Small intestine (tissue), 7 donors: ENCODE data around the gene PLCH2. TPM values are rescaled to one million over a fixed set of nuclear protein-coding genes. Genes with fewer than 3 reads are reported as not detected.
A peak's percentile ranks its signal among the peaks of the same experiment; 100 is the strongest.

ENCODE experiments used
- DNase-seq, 2 donors: peaks; one replicate each; pipeline versions ENCODE4 v3.0.0 to v3.0.0-alpha.2; 2013
- FAIRE-seq: peaks from 2 replicates; lab custom pipeline; 2012; peaks lifted over from hg19 to GRCh38; lab: Jason Lieb, UNC
- H3K27ac ChIP-seq, 3 donors: one replicate each; pipeline ENCODE4 v1.5.1; 2013; ENCODE audit warnings: low read length in 2 of 3, mild to moderate bottlenecking in 2 of 3, control low read depth in 1 of 3, inconsistent platforms in 1 of 3, low read depth in 1 of 3, moderate library complexity in 1 of 3
- H3K27me3 ChIP-seq, 3 donors: one replicate each; pipeline ENCODE4 v1.6.1; 2013; ENCODE audit warnings: low read length in 3 of 3, inconsistent platforms in 1 of 3; ENCODE audit not compliant: control insufficient read depth in 3 of 3, insufficient read depth in 3 of 3
- H3K36me3 ChIP-seq, 3 donors: one replicate each; pipeline ENCODE4 v1.6.1; 2013; ENCODE audit warnings: low read length in 3 of 3, inconsistent platforms in 1 of 3, low read depth in 1 of 3, mild to moderate bottlenecking in 1 of 3, moderate library complexity in 1 of 3; ENCODE audit not compliant: control insufficient read depth in 3 of 3, insufficient read depth in 2 of 3
- H3K4me1 ChIP-seq, 3 donors: one replicate each; pipeline ENCODE4 v1.6.1; 2013; ENCODE audit warnings: low read length in 2 of 3, inconsistent platforms in 1 of 3, low read depth in 1 of 3, mild to moderate bottlenecking in 1 of 3, moderate library complexity in 1 of 3; ENCODE audit not compliant: control insufficient read depth in 3 of 3, insufficient read depth in 2 of 3
- H3K4me3 ChIP-seq, 3 donors: one replicate each; pipeline ENCODE4 v1.5.1; 2013; ENCODE audit warnings: low read length in 3 of 3, control low read depth in 1 of 3, inconsistent platforms in 1 of 3, low read depth in 1 of 3, mild to moderate bottlenecking in 1 of 3, moderate library complexity in 1 of 3
- H3K9me3 ChIP-seq, 2 donors: one replicate each; pipeline ENCODE4 v1.6.1; 2013; ENCODE audit warnings: low read depth in 1 of 2, low read length in 1 of 2; ENCODE audit not compliant: control insufficient read depth in 2 of 2, insufficient read depth in 1 of 2
- WGBS, 3 donors: extraction: QIAGEN DNeasy Blood & Tissue Kit; methylation state at CpG; one replicate each; pipeline ENCODE4 v1.1.7; 2013; 5-methylcytosine and 5-hydroxymethylcytosine counted together
- polyA plus RNA-seq, 4 donors: library from polyadenylated mRNA; stranded (reverse) in 3 of 4; unstranded in 1 of 4; fragments of 200-250 nt in 3 of 4; fragments of 120-200 nt in 1 of 4; gene quantifications; one replicate each; pipeline versions ENCODE4 v1.2.1 to v1.2.3, GENCODE V29; 2013
- donor health status: healthy with polysubstance abuse.
- donor health status: control.
- donor health status: control.
- donor health status: Bipolar disorder and iron deficiency.
- donor health status: healthy.

The PLCH2 gene
- polyA plus RNA-seq, 4 donors, result 0.22 to 7.1 (median 1.1) TPM

- FAIRE-seq, result no peak
- Histone ChIP-seq H3K9me3 (no peaks in the 10 kb centered on the region), H3K36me3 (peaks cover 0 to 32% (median 0%) of the 10 kb centered on the region in 3 donors), H3K27ac (peak within 1 kb of the TSS in 2 of 3 donors; percentile 58 to 85), H3K27me3 (peaks cover 0 to 29% (median 2%) of the 10 kb centered on the region in 3 donors), H3K4me1 (peaks cover 11 to 49% (median 20%) of the 10 kb centered on the region in 3 donors), H3K4me3 (peak within 1 kb of the TSS; percentile 77 to 91 (median 80))
- peak; percentile 93 to 96 for DNase-seq
- whole genome bisulfite sequencing, 3 donors, result 0 to 1% (median 1%) methylated on average over 73 to 107 of the region's 107 CpGs
Observed at GRCh38 chr1:2525920-2526823, 50.1 kb downstream of the PLCH2 start, which contains the start of gene PANK4. Gene PANK4, minus strand, starts transcription at chr1:2526596. Its CDS starts 9 bp downstream, at chr1:2526587.

GRCh38 chr1:2526824-2527555, 50.9 kb downstream of the PLCH2 start:
- H3K27ac ChIP-seq, result peak overlapping the region in 1 of 3 donors; percentile 26
- H3K9me3 ChIP-seq, result no peaks in the 10 kb centered on the region
- DNase-seq, result no peak
- peak overlapping the region; percentile 50 to 77 (median 72) for H3K4me3 ChIP-seq
- 26 to 35% (median 32%) methylated on average over 20 of the region's 20 CpGs for WGBS, 3 donors
- no peak for FAIRE-seq
- peaks cover 0 to 37% (median 2%) of the 10 kb centered on the region in 3 donors for H3K27me3 ChIP-seq
- peaks cover 11 to 52% (median 20%) of the 10 kb centered on the region in 3 donors for H3K4me1 ChIP-seq
- H3K36me3 ChIP-seq, result peaks cover 0 to 24% (median 0%) of the 10 kb centered on the region in 3 donors

GRCh38 chr1:2527556-2527860, 51.4 kb downstream of the PLCH2 start:
- Histone ChIP-seq H3K4me3 (no peak overlapping the region), H3K27me3 (peaks cover 0 to 42% (median 2%) of the 10 kb centered on the region in 3 donors), H3K9me3 (no peaks in the 10 kb centered on the region), H3K36me3 (peaks cover 0 to 21% (median 0%) of the 10 kb centered on the region in 3 donors), H3K4me1 (peaks cover 11 to 52% (median 20%) of the 10 kb centered on the region in 3 donors), H3K27ac (no peak overlapping the region)
- DNase-seq (no peak), FAIRE-seq (no peak)
- 93 to 97% (median 94%) methylated on average over 4 of the region's 4 CpGs for WGBS, 3 donors

- H3K27me3 ChIP-seq, result peaks cover 0 to 46% (median 2%) of the 10 kb centered on the region in 3 donors
- WGBS, 3 donors, result 32 to 68% (median 61%) methylated on average over 10 to 12 of the region's 12 CpGs
- no peaks in the 10 kb centered on the region for H3K9me3 ChIP-seq
- H3K4me1 ChIP-seq, result peaks cover 11 to 52% (median 20%) of the 10 kb centered on the region in 3 donors
- DNase-seq (no peak), FAIRE-seq (no peak)
- no peak overlapping the region for H3K4me3 ChIP-seq
- no peak overlapping the region for H3K27ac ChIP-seq
- peaks cover 0 to 20% (median 0%) of the 10 kb centered on the region in 3 donors for H3K36me3 ChIP-seq
Observed at GRCh38 chr1:2528016-2528415, 51.9 kb downstream of the PLCH2 start.

DNA sequence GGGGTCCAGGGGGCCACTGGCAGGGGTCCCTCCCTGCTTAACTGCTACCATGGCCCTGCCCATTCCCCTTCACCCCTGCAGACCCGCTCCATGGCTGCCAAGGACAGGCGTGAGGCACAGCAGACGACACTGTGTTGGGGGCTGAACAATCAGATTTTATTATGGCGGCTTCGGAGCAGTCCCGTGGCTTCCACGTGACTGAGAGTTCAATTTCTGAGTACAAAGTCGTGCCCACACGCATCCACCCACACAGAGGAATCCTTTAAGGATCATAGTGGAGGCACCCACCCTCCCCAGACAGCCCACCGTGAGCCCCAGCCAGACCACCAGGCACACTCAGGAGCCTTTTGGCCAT, 52.5 kb downstream of the PLCH2 start:
- H3K9me3 ChIP-seq, result no peaks in the 10 kb centered on the region
- H3K27me3 ChIP-seq, result peaks cover 0 to 52% (median 6%) of the 10 kb centered on the region in 3 donors
- H3K36me3 ChIP-seq, result peaks cover 0 to 16% (median 0%) of the 10 kb centered on the region in 3 donors
- peaks cover 11 to 50% (median 20%) of the 10 kb centered on the region in 3 donors for H3K4me1 ChIP-seq
- WGBS, 3 donors, result 30 to 55% (median 32%) methylated on average over 10 of the region's 10 CpGs
- no peak for FAIRE-seq
- peak in 1 of 2 donors; percentile 66 for DNase-seq
- H3K27ac ChIP-seq, result no peak overlapping the region
- peak overlapping the region in 1 of 3 donors; percentile 6 for H3K4me3 ChIP-seq

DNA sequence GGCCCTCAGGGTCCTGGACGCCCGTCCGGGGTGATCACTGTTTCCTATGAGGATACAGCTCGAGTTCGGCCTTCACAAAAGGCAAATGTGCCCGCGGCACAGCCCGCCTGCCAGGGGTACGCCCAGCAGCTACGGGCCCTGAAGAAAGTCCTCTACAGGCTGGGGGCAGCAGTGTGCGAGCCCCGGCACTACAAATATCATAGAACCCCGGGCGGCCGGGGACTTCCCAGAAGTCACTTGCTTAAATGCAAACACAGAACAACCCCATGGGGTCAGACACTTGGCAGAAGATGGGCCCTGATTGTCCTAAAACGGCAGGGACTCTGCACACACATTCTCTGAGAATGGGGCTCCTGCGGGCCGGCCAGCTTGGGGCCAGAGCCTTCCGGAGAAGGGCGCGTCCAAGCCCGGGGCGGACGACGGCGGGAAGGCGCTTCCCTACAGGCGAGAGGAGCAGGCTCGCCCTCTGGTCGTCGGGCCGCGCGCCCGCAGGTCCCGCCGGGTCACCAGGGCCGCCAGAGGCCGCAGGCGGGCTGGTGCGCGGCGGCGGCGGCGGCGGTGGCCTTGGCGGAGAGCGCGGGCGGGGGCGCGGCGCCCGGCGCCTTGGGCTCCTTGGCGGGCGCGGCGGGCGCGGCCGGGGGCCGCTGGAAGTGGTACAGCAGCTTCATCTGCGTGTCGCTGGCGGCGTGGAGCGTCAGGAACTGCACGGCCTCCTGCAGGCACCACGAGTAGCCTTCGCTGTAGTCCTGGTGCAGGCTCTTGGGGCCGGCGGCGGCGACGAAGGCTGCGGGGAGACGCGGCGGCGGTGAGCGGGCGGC, 53.1 kb downstream of the PLCH2 start:
- no peak for FAIRE-seq

DNA sequence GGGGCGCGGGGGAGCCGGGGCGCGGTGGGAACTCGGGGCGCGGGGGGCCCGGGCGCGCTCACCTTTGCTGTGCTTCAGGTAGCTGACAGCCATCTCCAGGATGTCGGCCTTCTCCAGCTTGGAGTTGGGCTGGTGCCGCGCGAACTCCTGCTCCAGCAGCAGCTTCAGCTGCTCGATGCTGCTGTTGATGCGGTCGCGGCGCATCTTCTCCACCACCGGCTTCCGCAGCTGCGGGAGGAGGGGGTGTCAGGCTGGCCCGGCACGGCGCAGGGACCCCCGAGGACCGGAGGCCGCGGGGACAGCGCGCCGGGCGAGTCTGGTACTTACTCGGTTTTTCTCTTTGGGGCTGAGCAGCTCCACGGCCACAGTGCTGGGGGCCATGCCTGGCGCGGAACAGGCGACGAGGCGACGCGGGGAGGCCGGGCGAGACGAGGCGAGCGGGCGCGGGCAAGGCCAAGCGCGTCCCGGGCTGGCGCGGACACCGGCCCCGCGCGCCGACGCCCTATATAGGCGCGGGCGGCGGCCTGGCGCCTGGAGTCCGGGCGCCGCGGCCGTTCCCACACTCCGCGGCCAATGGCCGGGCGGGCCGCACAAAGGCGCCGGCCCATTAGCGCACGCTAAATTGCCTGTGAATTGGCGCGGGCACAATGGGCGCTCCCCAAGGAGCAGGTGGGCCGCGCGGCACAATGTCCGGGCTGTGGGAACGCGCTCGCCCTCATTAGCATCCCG, 53.9 kb downstream of the PLCH2 start, which contains the start of gene HES5:
TSS of gene HES5 (minus strand) at position 480 of the 729 bp plus-strand sequence. CDS start at position 381, 99 bp downstream.
- Histone ChIP-seq H3K4me1 (peaks cover 6 to 44% (median 13%) of the 10 kb centered on the region in 3 donors), H3K27ac (no peak within 1 kb of the TSS), H3K9me3 (no peaks in the 10 kb centered on the region), H3K4me3 (peak within 1 kb of the TSS in 2 of 3 donors; percentile 14 to 42), H3K36me3 (peaks cover 0 to 4% (median 0%) of the 10 kb centered on the region in 3 donors), H3K27me3 (peaks cover 0 to 65% (median 10%) of the 10 kb centered on the region in 3 donors)
- 1% methylated on average over 41 to 91 of the region's 91 CpGs for WGBS, 3 donors
- FAIRE-seq (no peak), DNase-seq (peak in 1 of 2 donors; percentile 58)

More for the DNA sequence above, 53.1 kb downstream of the PLCH2 start:
- Histone ChIP-seq H3K36me3 (peaks cover 0 to 11% (median 0%) of the 10 kb centered on the region in 3 donors), H3K9me3 (no peaks in the 10 kb centered on the region), H3K4me1 (peaks cover 11 to 45% (median 17%) of the 10 kb centered on the region in 3 donors), H3K27ac (no peak overlapping the region), H3K4me3 (peak overlapping the region; percentile 6 to 42 (median 14)), H3K27me3 (peaks cover 0 to 58% (median 6%) of the 10 kb centered on the region in 3 donors)
- 2 to 5% (median 3%) methylated on average over 48 to 84 of the region's 84 CpGs for WGBS, 3 donors
- DNase-seq, result peak in 1 of 2 donors; percentile 51
